Spleen (tissue), 11 donors: Measurements from ENCODE around the gene HDAC9. TPM values are rescaled to one million over a fixed set of nuclear protein-coding genes. Genes with fewer than 3 reads are reported as not detected.

ENCODE experiments used
- DNase-seq: peaks from one replicate; pipeline ENCODE4 v3.0.0-alpha.2; 2020
- H3K27ac ChIP-seq, 8 donors: fragments of 200-600 bp; sonication (generic) in 7 of 8; 1 replicate in 4 of 8; 2 replicates in 4 of 8; pipeline versions ENCODE4 v1.5.0 to v1.8.0; 2016 to 2021; ENCODE audit warnings: inconsistent platforms in 4 of 8, mild to moderate bottlenecking in 4 of 8, moderate library complexity in 1 of 8
- H3K27me3 ChIP-seq, 7 donors: fragments of 200-600 bp; sonication (generic) in 6 of 7; replicated peaks in 1 of 7; 1 replicate in 4 of 7; 2 replicates in 3 of 7; pipeline versions ENCODE4 v1.5.0 to v1.8.0; 2016 to 2021; ENCODE audit warnings: inconsistent platforms in 3 of 7, mild to moderate bottlenecking in 1 of 7
- H3K36me3 ChIP-seq, 6 donors: fragments of 200-600 bp; sonication (generic) in 5 of 6; 1 replicate in 4 of 6; 2 replicates in 2 of 6; pipeline versions ENCODE4 v1.5.0 to v1.8.0; 2016 to 2021; ENCODE audit warnings: inconsistent platforms in 2 of 6
- H3K4me1 ChIP-seq, 6 donors: fragments of 200-600 bp; sonication (generic) in 5 of 6; 1 replicate in 3 of 6; 2 replicates in 3 of 6; pipeline versions ENCODE4 v1.5.0 to v1.8.0; 2016 to 2021; ENCODE audit warnings: inconsistent platforms in 3 of 6
- H3K4me3 ChIP-seq, 8 donors: fragments of 200-600 bp; sonication (generic) in 7 of 8; 1 replicate in 4 of 8; 2 replicates in 4 of 8; pipeline versions ENCODE4 v1.5.0 to v1.8.0; 2016 to 2021; ENCODE audit warnings: inconsistent platforms in 4 of 8, mild to moderate bottlenecking in 4 of 8, moderate library complexity in 2 of 8
- H3K9me3 ChIP-seq, 8 donors: fragments of 200-600 bp; sonication (generic) in 7 of 8; 1 replicate in 4 of 8; 2 replicates in 4 of 8; pipeline versions ENCODE4 v1.5.0 to v1.8.0; 2016 to 2021; ENCODE audit warnings: inconsistent platforms in 4 of 8
- POLR2A ChIP-seq, 3 donors: fragments of 450-650 bp; IDR thresholded peaks; one replicate each; pipeline ENCODE4 v1.5.1; 2017; ENCODE audit warnings: antibody characterized with exemption in 3 of 3, mild to moderate bottlenecking in 1 of 3
- POLR2AphosphoS5 ChIP-seq, 3 donors: sonication (generic); formaldehyde crosslinking; IDR thresholded peaks; one replicate each; pipeline ENCODE4 v1.5.1; 2017; ENCODE audit warnings: antibody characterized with exemption in 3 of 3
- WGBS, 5 donors: extraction: QIAGEN DNeasy Blood & Tissue Kit in 3 of 5; methylation state at CpG; one replicate each; pipeline versions ENCODE4 v1.1.5 to v1.1.7; 2013 to 2018; 5-methylcytosine and 5-hydroxymethylcytosine counted together
- intact Hi-C: fragments of 100-400 bp; cut with DNase I; formaldehyde crosslinking; loops from one replicate; pipeline ENCODE4 v1.15.0; 2023; ENCODE audit warnings: low total_unique reads
- polyA plus RNA-seq, 3 donors: library from polyadenylated mRNA; stranded (reverse); fragments of 200-250 nt; gene quantifications; one replicate each; pipeline ENCODE4 v1.2.1, GENCODE V29; 2013
- total RNA-seq, 7 donors: library from RNA; depleted of rRNA in 3 of 7; stranded (reverse); fragments of >200 nt in 3 of 7; fragmentation: NEBNext Ultra II Directional in 4 of 7; extraction: Animal tissue kit (Norgen Biotek cat#: 25700) in 4 of 7; gene quantifications; one replicate each; pipeline versions ENCODE4 v1.1.0 to v1.2.1, GENCODE V29; 2016 to 2021
- TF ChIP-seq, protein P1 (sequence below), 11 experiments: fragments of 200-600 bp in 7 of 11; fragments of 450-650 bp in 4 of 11; sonication (generic) in 4 of 11; IDR thresholded peaks in 8 of 11; conservative IDR thresholded peaks in 3 of 11; 1 replicate in 7 of 11; 2 replicates in 4 of 11; pipeline versions ENCODE4 v1.4.0 to v1.8.0; 2016 to 2021; ENCODE audit warnings: antibody characterized with exemption in 11 of 11, inconsistent platforms in 4 of 11, mild to moderate bottlenecking in 1 of 11
- donor health status: healthy with polysubstance abuse.
- donor health status: DM: no; HTN: no; CAD: no; lungs with moderate emphysema.
- donor health status: DM: no; HTN: no; CAD: no.
- donor health status: Bipolar disorder and iron deficiency.
- donor health status: healthy.
- donor health status: DM: no; HTN: no; CAD: no.
- donor health status: DM: yes; HTN: yes; CAD: no.

HDAC9 gene
- total and polyA plus RNA-seq, 10 donors, result 15.9 to 100 (median 66.1) TPM

GRCh38 chr7:18901982-18902421 lies 406.5 kb downstream of the HDAC9 start:
- no peak overlapping the region for H3K27ac ChIP-seq
- WGBS, 5 donors, result 25 to 57% (median 41%) methylated on average over 1 of the region's 1 CpG
- DNase-seq, result no peak
- no peaks in the 10 kb centered on the region for H3K27me3 ChIP-seq
- intact Hi-C loops, result no loop called here
- TF ChIP-seq, protein P1, sequence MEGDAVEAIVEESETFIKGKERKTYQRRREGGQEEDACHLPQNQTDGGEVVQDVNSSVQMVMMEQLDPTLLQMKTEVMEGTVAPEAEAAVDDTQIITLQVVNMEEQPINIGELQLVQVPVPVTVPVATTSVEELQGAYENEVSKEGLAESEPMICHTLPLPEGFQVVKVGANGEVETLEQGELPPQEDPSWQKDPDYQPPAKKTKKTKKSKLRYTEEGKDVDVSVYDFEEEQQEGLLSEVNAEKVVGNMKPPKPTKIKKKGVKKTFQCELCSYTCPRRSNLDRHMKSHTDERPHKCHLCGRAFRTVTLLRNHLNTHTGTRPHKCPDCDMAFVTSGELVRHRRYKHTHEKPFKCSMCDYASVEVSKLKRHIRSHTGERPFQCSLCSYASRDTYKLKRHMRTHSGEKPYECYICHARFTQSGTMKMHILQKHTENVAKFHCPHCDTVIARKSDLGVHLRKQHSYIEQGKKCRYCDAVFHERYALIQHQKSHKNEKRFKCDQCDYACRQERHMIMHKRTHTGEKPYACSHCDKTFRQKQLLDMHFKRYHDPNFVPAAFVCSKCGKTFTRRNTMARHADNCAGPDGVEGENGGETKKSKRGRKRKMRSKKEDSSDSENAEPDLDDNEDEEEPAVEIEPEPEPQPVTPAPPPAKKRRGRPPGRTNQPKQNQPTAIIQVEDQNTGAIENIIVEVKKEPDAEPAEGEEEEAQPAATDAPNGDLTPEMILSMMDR (IDR thresholded peaks at IDR 0.05 in 8 of 11, conservative IDR thresholded peaks at IDR 0.05 in 3 of 11), result no peak
- no peak for TF ChIP-seq POLR2AphosphoS5 (IDR thresholded peaks at IDR 0.05)
- no peak for TF ChIP-seq POLR2A (IDR thresholded peaks at IDR 0.05)
- H3K36me3 ChIP-seq, result no peaks in the 10 kb centered on the region
- H3K4me1 ChIP-seq, result no peaks in the 10 kb centered on the region
- no peaks in the 10 kb centered on the region for H3K9me3 ChIP-seq
- no peak overlapping the region for H3K4me3 ChIP-seq

DNA sequence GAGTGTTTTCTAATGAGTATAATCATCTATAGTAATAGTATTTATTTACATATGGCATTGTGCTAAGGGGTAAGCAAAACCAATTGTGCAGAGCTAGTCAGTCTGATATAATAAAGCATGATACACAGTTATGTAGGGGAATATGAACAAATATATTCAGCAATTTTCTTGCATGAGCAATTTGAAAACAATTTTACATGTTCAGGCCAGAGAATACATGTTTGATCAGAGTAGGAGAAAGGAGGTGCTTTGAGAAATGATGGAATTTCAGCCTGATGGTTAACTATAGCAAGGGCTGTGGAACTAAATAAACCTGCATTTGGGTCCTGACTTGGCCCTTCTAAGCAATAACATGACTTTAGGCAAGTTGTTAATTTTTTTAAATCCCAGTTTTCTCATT lies 407.3 kb downstream of the HDAC9 start:
- no peaks in the 10 kb centered on the region for H3K36me3 ChIP-seq
- TF ChIP-seq POLR2AphosphoS5 (IDR thresholded peaks at IDR 0.05), result no peak
- TF ChIP-seq, protein P1 (IDR thresholded peaks at IDR 0.05 in 8 of 11, conservative IDR thresholded peaks at IDR 0.05 in 3 of 11), result no peak
- TF ChIP-seq POLR2A (IDR thresholded peaks at IDR 0.05), result no peak
- no peak overlapping the region for H3K27ac ChIP-seq
- no peaks in the 10 kb centered on the region for H3K9me3 ChIP-seq
- no peak overlapping the region for H3K4me3 ChIP-seq
- no peaks in the 10 kb centered on the region for H3K4me1 ChIP-seq
- no peak for DNase-seq
- no peaks in the 10 kb centered on the region for H3K27me3 ChIP-seq
- intact Hi-C loops, result no loop called here

DNA sequence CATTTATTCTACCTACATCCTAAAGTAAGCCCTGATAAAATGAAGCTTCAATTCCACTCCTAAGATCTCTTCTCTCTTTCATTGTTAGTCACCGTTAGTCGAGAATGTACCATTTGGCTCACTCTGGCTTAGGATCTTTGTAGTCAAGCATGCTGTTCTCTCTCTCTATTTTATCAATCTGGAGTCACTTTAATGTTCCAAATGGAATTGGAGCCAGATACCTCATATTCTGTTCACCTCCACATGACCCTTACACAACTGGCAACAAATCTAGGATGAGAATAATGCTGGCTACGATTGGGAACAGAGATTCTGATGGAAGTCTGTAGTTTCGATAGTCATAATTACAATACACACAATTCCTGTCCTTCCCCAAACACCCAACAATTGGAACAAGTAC lies 408.1 kb downstream of the HDAC9 start:
- intact Hi-C loops, result no loop called here
- WGBS, 5 donors, result 84 to 91% (median 89%) methylated on average over 4 of the region's 4 CpGs
- Histone ChIP-seq H3K4me3 (no peak overlapping the region), H3K36me3 (no peaks in the 10 kb centered on the region), H3K4me1 (no peaks in the 10 kb centered on the region), H3K9me3 (peaks cover 0 to 3% (median 0%) of the 10 kb centered on the region in 8 donors), H3K27ac (no peak overlapping the region), H3K27me3 (no peaks in the 10 kb centered on the region)
- TF ChIP-seq, protein P1 (IDR thresholded peaks at IDR 0.05 in 8 of 11, conservative IDR thresholded peaks at IDR 0.05 in 3 of 11), result no peak
- TF ChIP-seq POLR2A (IDR thresholded peaks at IDR 0.05) (no peak), POLR2AphosphoS5 (IDR thresholded peaks at IDR 0.05) (no peak)
- no peak for DNase-seq

DNA sequence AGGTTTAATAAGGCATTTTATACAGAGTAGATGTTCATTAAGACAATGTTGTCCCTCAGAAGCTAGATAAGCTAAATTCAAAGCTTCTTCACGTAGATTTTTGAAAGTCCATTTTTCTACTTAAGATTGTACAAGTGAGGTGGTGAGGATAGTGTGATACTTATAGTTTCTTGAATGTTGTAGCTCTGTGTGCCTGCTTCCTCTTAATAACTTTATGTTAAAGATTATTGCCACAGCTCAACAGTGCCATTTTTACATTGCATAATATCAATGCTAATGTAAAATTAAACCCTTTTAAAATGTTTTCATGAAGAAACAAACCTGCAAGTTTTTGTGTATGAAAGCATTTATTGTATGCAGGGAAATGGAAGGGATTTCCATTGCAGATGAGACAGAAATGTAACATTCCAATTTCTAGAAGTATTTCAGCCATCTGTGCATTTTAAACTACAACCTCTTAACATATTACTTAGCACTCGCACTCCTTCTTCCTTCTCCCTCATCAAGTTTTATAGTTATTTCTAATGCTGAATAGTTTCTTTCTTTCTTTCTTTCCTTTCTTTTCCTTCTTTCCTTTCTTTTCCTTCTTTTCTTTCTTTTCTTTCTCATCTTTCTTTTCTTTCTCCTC lies 409.9 kb downstream of the HDAC9 start:
- Histone ChIP-seq H3K36me3 (no peaks in the 10 kb centered on the region), H3K4me1 (no peaks in the 10 kb centered on the region), H3K9me3 (peaks cover 0 to 16% (median 5%) of the 10 kb centered on the region in 8 donors), H3K27me3 (no peaks in the 10 kb centered on the region), H3K4me3 (no peak overlapping the region), H3K27ac (no peak overlapping the region)
- DNase-seq, result no peak
- intact Hi-C loops, result no loop called here
- TF ChIP-seq, protein P1 (IDR thresholded peaks at IDR 0.05 in 8 of 11, conservative IDR thresholded peaks at IDR 0.05 in 3 of 11), result no peak
- TF ChIP-seq POLR2A (IDR thresholded peaks at IDR 0.05) (no peak), POLR2AphosphoS5 (IDR thresholded peaks at IDR 0.05) (no peak)
- 90 to 95% (median 92%) methylated on average over 2 of the region's 2 CpGs for WGBS, 5 donors
